ENCODE data around the gene CES3.
"Not testable (repeated sequence)": the region's sequence is repeated elsewhere in the genome, so short reads cannot be mapped to it uniquely, and the experiment has no call there.

Gene CES3

GRCh38 chr16:66973716-66974115 is 12.7 kb downstream of the CES3 start:
- no peak for DNase-seq

- not testable (repeated sequence) for DNase-seq
These were observed 13.3 kb downstream of the CES3 start for GRCh38 chr16:66974156-66974931.

- DNase-seq: not testable (repeated sequence)
These were observed 13.8 kb downstream of the CES3 start for GRCh38 chr16:66974932-66975246.

- DNase-seq: no peak
These were observed 14.3 kb downstream of the CES3 start for GRCh38 chr16:66975302-66975893.

GRCh38 chr16:66976746-66977145 is 15.7 kb downstream of the CES3 start:
- no peak for DNase-seq

- peak; percentile 41 to 77 for DNase-seq
These were observed 16.5 kb downstream of the CES3 start for GRCh38 chr16:66977341-66978113.

- no peak for DNase-seq
These were observed 18.1 kb downstream of the CES3 start for GRCh38 chr16:66979011-66979717.

- no peak for DNase-seq
These were observed 22.0 kb downstream of the CES3 start for GRCh38 chr16:66983033-66983432.

- DNase-seq: no peak
These were observed 23.8 kb downstream of the CES3 start for GRCh38 chr16:66984892-66985311.

GRCh38 chr16:66986559-66986958 is 25.5 kb downstream of the CES3 start:
- no peak for DNase-seq

- DNase-seq: no peak
These were observed 27.2 kb downstream of the CES3 start, which contains the start of gene CES4A for GRCh38 chr16:66988197-66988788. TSS of gene CES4A (plus strand) at chr16:66988589. CDS start at chr16:66988773, 184 bp downstream.

GRCh38 chr16:66991545-66992077 is 30.5 kb downstream of the CES3 start:
- DNase-seq: no peak

GRCh38 chr16:66993558-66993957 is 32.5 kb downstream of the CES3 start:
- DNase-seq: not testable (repeated sequence)

- no peak for DNase-seq
These were observed 35.4 kb downstream of the CES3 start for GRCh38 chr16:66996324-66996982.

GRCh38 chr16:66996983-66997358 is 35.9 kb downstream of the CES3 start:
- DNase-seq: no peak

- DNase-seq: peak in 1 of 2 experiments; percentile 17
These were observed 39.6 kb downstream of the CES3 start for GRCh38 chr16:67000384-67001351.

GRCh38 chr16:67001726-67002125 is 40.7 kb downstream of the CES3 start:
- peak; percentile 24 to 31 for DNase-seq

GRCh38 chr16:67006930-67007658 is 46.0 kb downstream of the CES3 start:
- DNase-seq: no peak

GRCh38 chr16:67009158-67009557 is 48.1 kb downstream of the CES3 start:
- no peak for DNase-seq

GRCh38 chr16:67011274-67011673 is 50.2 kb downstream of the CES3 start:
- DNase-seq: no peak
